ENCODE data around the gene ITPR3. TPM values are rescaled to one million over a fixed set of nuclear protein-coding genes. Genes with fewer than 3 reads are reported as not detected.
A peak's percentile ranks its signal among the peaks of the same experiment; 100 is the strongest.

ITPR3 gene
- total and polyA plus RNA-seq, 5 donors from 2014 or later, result 1.3 to 54.5 (median 2.2) TPM

GRCh38 chr6:33641144-33641543, 20.0 kb downstream of the ITPR3 start:
- H3K36me3 Mint-ChIP-seq, result peaks cover 18% of the 10 kb centered on the region
- no peak overlapping the region for H3K4me3 Mint-ChIP-seq
- DNase-seq, result no peak
- Histone ChIP-seq H3K4me3 (ENCODE audit: low read depth, low read length) (no peak overlapping the region), H3K27me3 (ENCODE audit: control insufficient read depth, insufficient read depth, low read length) (no peaks in the 10 kb centered on the region), H3K36me3 (ENCODE audit: control insufficient read depth, insufficient read depth, low read length) (peaks cover 17% of the 10 kb centered on the region), H3K4me1 (ENCODE audit: control insufficient read depth, insufficient read depth, low read length, poor library complexity, severe bottlenecking) (no peaks in the 10 kb centered on the region), H3K27ac (ENCODE audit: insufficient read depth, low read length, poor library complexity, severe bottlenecking) (no peak overlapping the region), H3K9me3 (ENCODE audit: control insufficient read depth in 2 of 2, low read length in 2 of 2) (no peaks in the 10 kb centered on the region)
- no peaks in the 10 kb centered on the region for H3K9me3 Mint-ChIP-seq
- peak overlapping the region in 1 of 3 donors; percentile 31 for H3K27ac Mint-ChIP-seq
- H3K27me3 Mint-ChIP-seq, result no peaks in the 10 kb centered on the region
- H3K4me1 Mint-ChIP-seq, result peaks cover 4 to 38% (median 11%) of the 10 kb centered on the region in 4 donors
- no peak for ATAC-seq (ENCODE audit: low read depth in 2 of 2)

GRCh38 chr6:33641602-33642001, 20.5 kb downstream of the ITPR3 start:
- ATAC-seq (ENCODE audit: low read depth in 2 of 2) (no peak), DNase-seq (no peak)
- H3K4me3 Mint-ChIP-seq, result no peak overlapping the region
- Histone ChIP-seq H3K4me3 (ENCODE audit: low read depth, low read length) (no peak overlapping the region), H3K36me3 (ENCODE audit: control insufficient read depth, insufficient read depth, low read length) (peaks cover 18% of the 10 kb centered on the region), H3K27me3 (ENCODE audit: control insufficient read depth, insufficient read depth, low read length) (no peaks in the 10 kb centered on the region), H3K4me1 (ENCODE audit: control insufficient read depth, insufficient read depth, low read length, poor library complexity, severe bottlenecking) (no peaks in the 10 kb centered on the region), H3K9me3 (ENCODE audit: control insufficient read depth in 2 of 2, low read length in 2 of 2) (no peaks in the 10 kb centered on the region), H3K27ac (ENCODE audit: insufficient read depth, low read length, poor library complexity, severe bottlenecking) (no peak overlapping the region)
- no peaks in the 10 kb centered on the region for H3K27me3 Mint-ChIP-seq
- peaks cover 4 to 37% (median 9%) of the 10 kb centered on the region in 4 donors for H3K4me1 Mint-ChIP-seq
- H3K9me3 Mint-ChIP-seq, result no peaks in the 10 kb centered on the region
- H3K36me3 Mint-ChIP-seq, result peaks cover 18% of the 10 kb centered on the region
- peak overlapping the region in 2 of 3 donors; percentile 31 to 85 for H3K27ac Mint-ChIP-seq

- ATAC-seq (ENCODE audit: low read depth in 2 of 2) (no peak), DNase-seq (no peak)
- peak overlapping the region in 2 of 3 donors; percentile 73 to 82 for H3K27ac Mint-ChIP-seq
- no peaks in the 10 kb centered on the region for H3K9me3 Mint-ChIP-seq
- peaks cover 21% of the 10 kb centered on the region for H3K36me3 ChIP-seq (ENCODE audit: control insufficient read depth, insufficient read depth, low read length)
- H3K27me3 Mint-ChIP-seq, result no peaks in the 10 kb centered on the region
- peaks cover 5 to 34% (median 10%) of the 10 kb centered on the region in 4 donors for H3K4me1 Mint-ChIP-seq
- H3K4me3 Mint-ChIP-seq, result no peak overlapping the region
- H3K27me3 ChIP-seq (ENCODE audit: control insufficient read depth, insufficient read depth, low read length), result no peaks in the 10 kb centered on the region
- peak overlapping the region; percentile 14 for H3K27ac ChIP-seq (ENCODE audit: insufficient read depth, low read length, poor library complexity, severe bottlenecking)
- peaks cover 23% of the 10 kb centered on the region for H3K36me3 Mint-ChIP-seq
- no peak overlapping the region for H3K4me3 ChIP-seq (ENCODE audit: low read depth, low read length)
- no peaks in the 10 kb centered on the region for H3K9me3 ChIP-seq (ENCODE audit: control insufficient read depth in 2 of 2, low read length in 2 of 2)
- no peaks in the 10 kb centered on the region for H3K4me1 ChIP-seq (ENCODE audit: control insufficient read depth, insufficient read depth, low read length, poor library complexity, severe bottlenecking)
These were observed 21.8 kb downstream of the ITPR3 start for GRCh38 chr6:33642897-33643296.

- peaks cover 35% of the 10 kb centered on the region for H3K36me3 ChIP-seq (ENCODE audit: control insufficient read depth, insufficient read depth, low read length)
- H3K27ac ChIP-seq (ENCODE audit: insufficient read depth, low read length, poor library complexity, severe bottlenecking), result no peak overlapping the region
- no peak for ATAC-seq (ENCODE audit: low read depth in 2 of 2)
- Mint-ChIP-seq H3K4me3 (no peak overlapping the region), H3K36me3 (peaks cover 26% of the 10 kb centered on the region), H3K4me1 (peaks cover 0 to 11% (median 6%) of the 10 kb centered on the region in 4 donors), H3K27ac (peak overlapping the region in 2 of 3 donors; percentile 25 to 56), H3K27me3 (no peaks in the 10 kb centered on the region), H3K9me3 (no peaks in the 10 kb centered on the region)
- no peak for DNase-seq
- no peaks in the 10 kb centered on the region for H3K4me1 ChIP-seq (ENCODE audit: control insufficient read depth, insufficient read depth, low read length, poor library complexity, severe bottlenecking)
- no peaks in the 10 kb centered on the region for H3K27me3 ChIP-seq (ENCODE audit: control insufficient read depth, insufficient read depth, low read length)
- H3K9me3 ChIP-seq (ENCODE audit: control insufficient read depth in 2 of 2, low read length in 2 of 2), result no peaks in the 10 kb centered on the region
- no peak overlapping the region for H3K4me3 ChIP-seq (ENCODE audit: low read depth, low read length)
These were observed 30.3 kb downstream of the ITPR3 start for GRCh38 chr6:33651403-33651802.

GRCh38 chr6:33652002-33652401, 30.9 kb downstream of the ITPR3 start:
- H3K27ac Mint-ChIP-seq, result peak overlapping the region in 2 of 3 donors; percentile 52 to 56
- H3K27me3 ChIP-seq (ENCODE audit: control insufficient read depth, insufficient read depth, low read length), result no peaks in the 10 kb centered on the region
- no peak overlapping the region for H3K4me3 ChIP-seq (ENCODE audit: low read depth, low read length)
- H3K4me1 Mint-ChIP-seq, result peaks cover 0 to 10% (median 6%) of the 10 kb centered on the region in 4 donors
- DNase-seq (no peak), ATAC-seq (ENCODE audit: low read depth in 2 of 2) (no peak)
- H3K9me3 ChIP-seq (ENCODE audit: control insufficient read depth in 2 of 2, low read length in 2 of 2), result no peaks in the 10 kb centered on the region
- H3K4me3 Mint-ChIP-seq, result no peak overlapping the region
- peaks cover 33% of the 10 kb centered on the region for H3K36me3 ChIP-seq (ENCODE audit: control insufficient read depth, insufficient read depth, low read length)
- no peak overlapping the region for H3K27ac ChIP-seq (ENCODE audit: insufficient read depth, low read length, poor library complexity, severe bottlenecking)
- H3K9me3 Mint-ChIP-seq, result no peaks in the 10 kb centered on the region
- H3K36me3 Mint-ChIP-seq, result peaks cover 24% of the 10 kb centered on the region
- H3K27me3 Mint-ChIP-seq, result no peaks in the 10 kb centered on the region
- H3K4me1 ChIP-seq (ENCODE audit: control insufficient read depth, insufficient read depth, low read length, poor library complexity, severe bottlenecking), result no peaks in the 10 kb centered on the region

- no peaks in the 10 kb centered on the region for H3K9me3 ChIP-seq (ENCODE audit: control insufficient read depth in 2 of 2, low read length in 2 of 2)
- H3K4me1 ChIP-seq (ENCODE audit: control insufficient read depth, insufficient read depth, low read length, poor library complexity, severe bottlenecking), result no peaks in the 10 kb centered on the region
- no peaks in the 10 kb centered on the region for H3K9me3 Mint-ChIP-seq
- H3K36me3 ChIP-seq (ENCODE audit: control insufficient read depth, insufficient read depth, low read length), result peaks cover 34% of the 10 kb centered on the region
- H3K4me1 Mint-ChIP-seq, result peaks cover 0 to 3% (median 1%) of the 10 kb centered on the region in 4 donors
- DNase-seq (no peak), ATAC-seq (ENCODE audit: low read depth in 2 of 2) (no peak)
- H3K36me3 Mint-ChIP-seq, result peaks cover 20% of the 10 kb centered on the region
- no peaks in the 10 kb centered on the region for H3K27me3 ChIP-seq (ENCODE audit: control insufficient read depth, insufficient read depth, low read length)
- H3K27ac ChIP-seq (ENCODE audit: insufficient read depth, low read length, poor library complexity, severe bottlenecking), result no peak overlapping the region
- H3K27ac Mint-ChIP-seq, result peak overlapping the region in 2 of 3 donors; percentile 46 to 49
- H3K4me3 ChIP-seq (ENCODE audit: low read depth, low read length), result no peak overlapping the region
- H3K4me3 Mint-ChIP-seq, result no peak overlapping the region
- no peaks in the 10 kb centered on the region for H3K27me3 Mint-ChIP-seq
These were observed 33.9 kb downstream of the ITPR3 start for GRCh38 chr6:33654831-33655554.

- Histone ChIP-seq H3K4me1 (ENCODE audit: control insufficient read depth, insufficient read depth, low read length, poor library complexity, severe bottlenecking) (no peaks in the 10 kb centered on the region), H3K27ac (ENCODE audit: insufficient read depth, low read length, poor library complexity, severe bottlenecking) (no peak overlapping the region), H3K9me3 (ENCODE audit: control insufficient read depth in 2 of 2, low read length in 2 of 2) (no peaks in the 10 kb centered on the region), H3K36me3 (ENCODE audit: control insufficient read depth, insufficient read depth, low read length) (peaks cover 33% of the 10 kb centered on the region), H3K27me3 (ENCODE audit: control insufficient read depth, insufficient read depth, low read length) (no peaks in the 10 kb centered on the region), H3K4me3 (ENCODE audit: low read depth, low read length) (no peak overlapping the region)
- Mint-ChIP-seq H3K4me3 (no peak overlapping the region), H3K9me3 (no peaks in the 10 kb centered on the region), H3K27me3 (no peaks in the 10 kb centered on the region), H3K36me3 (peaks cover 18% of the 10 kb centered on the region), H3K4me1 (peaks cover 0 to 3% (median 0%) of the 10 kb centered on the region in 4 donors), H3K27ac (no peak overlapping the region)
- no peak for DNase-seq
- no peak for ATAC-seq (ENCODE audit: low read depth in 2 of 2)
These were observed 35.7 kb downstream of the ITPR3 start for GRCh38 chr6:33656844-33657243.

Measured in CD4-positive, CD25-positive, alpha-beta regulatory T cell (primary cell).